GM23248 (cell line): ENCODE results near the gene FOXN3.

Experiments used
- EZH2 ChIP-seq: fragments of 200-600 bp; sonication (generic); IDR thresholded peaks from 2 replicates; pipeline ENCODE4 v1.6.1; 2018; ENCODE audit warnings: antibody characterized with exemption, mild to moderate bottlenecking; ENCODE audit not compliant: insufficient read depth, poor library complexity, severe bottlenecking
- EZH2phosphoT487 ChIP-seq: fragments of 200-600 bp; sonication (generic); IDR thresholded peaks from 2 replicates; pipeline ENCODE4 v1.6.1; 2018; ENCODE audit warnings: antibody characterized with exemption, moderate library complexity, mild to moderate bottlenecking, low read depth; ENCODE audit not compliant: insufficient read depth

DNA sequence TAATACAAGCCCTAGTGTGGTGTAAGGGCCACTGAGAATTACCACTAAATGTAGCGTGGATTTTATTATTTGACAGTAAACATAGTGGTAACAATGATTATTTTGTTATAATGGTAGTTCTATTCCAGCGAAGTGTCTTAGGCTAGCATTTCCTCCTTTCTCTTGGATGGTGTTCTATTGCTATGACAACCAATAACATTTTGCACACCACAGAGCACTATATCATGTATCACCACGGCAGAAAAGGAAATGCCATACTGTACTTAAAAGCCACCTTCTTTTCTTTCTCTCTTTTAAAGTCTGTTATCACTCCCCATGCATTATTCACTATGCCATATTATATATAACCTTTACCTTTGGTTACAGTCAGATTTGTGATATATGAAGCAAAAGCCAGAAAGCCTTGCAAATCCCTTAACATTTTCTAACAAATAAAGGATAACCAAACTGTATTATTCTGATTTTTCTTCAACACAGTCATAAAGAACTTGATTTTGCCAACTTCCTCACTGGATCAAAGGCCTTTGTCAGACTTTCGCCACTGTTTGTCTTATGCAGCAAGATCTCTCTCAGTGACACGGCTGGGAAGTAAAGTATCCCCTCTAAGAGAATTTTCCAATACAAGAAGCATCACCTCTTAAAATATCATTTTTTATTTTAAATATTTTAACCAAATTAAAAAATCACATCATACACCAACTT is 195.8 kb downstream of the FOXN3 start:
- TF ChIP-seq EZH2 (no peak), EZH2phosphoT487 (no peak)
